Stimulated activated CD4-positive, alpha-beta T cell treated with anti-CD3 and anti-CD28 coated beads, Interleukin-2, amount 100 ng/mL, for 4 hours (primary cell): ENCODE data around the gene TBX5.

Source experiments
- DNase-seq: peaks from one replicate; pipeline ENCODE4 v3.0.0-alpha.2; 2020; ENCODE audit warnings: low read depth

Gene TBX5

DNA sequence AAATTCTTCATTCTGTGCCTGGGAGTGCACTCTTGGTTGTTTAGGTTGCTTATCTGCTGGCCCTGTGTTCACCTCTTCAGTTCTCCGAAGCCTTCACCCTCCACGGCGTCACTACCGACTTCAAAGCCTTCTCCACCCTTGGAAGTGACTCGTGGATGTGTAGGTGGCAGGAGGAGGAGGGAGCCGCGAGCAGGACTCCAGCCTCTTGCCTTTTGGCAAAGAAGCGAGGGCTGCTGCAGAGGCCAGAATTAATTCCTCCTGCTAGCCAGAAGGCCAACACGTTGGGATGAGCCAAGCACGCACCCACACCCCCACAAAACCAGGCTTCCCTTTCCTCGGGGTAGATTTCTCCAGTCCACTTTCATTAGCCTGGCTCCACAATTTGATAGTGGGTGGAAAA is 86.5 kb downstream of the TBX5 start:
- DNase-seq, result no peak

GRCh38 chr12:114318984-114319383 is 87.0 kb downstream of the TBX5 start:
- DNase-seq, result no peak

- DNase-seq, result no peak
Measured at GRCh38 chr12:114316076-114316475, 89.9 kb downstream of the TBX5 start.

DNA sequence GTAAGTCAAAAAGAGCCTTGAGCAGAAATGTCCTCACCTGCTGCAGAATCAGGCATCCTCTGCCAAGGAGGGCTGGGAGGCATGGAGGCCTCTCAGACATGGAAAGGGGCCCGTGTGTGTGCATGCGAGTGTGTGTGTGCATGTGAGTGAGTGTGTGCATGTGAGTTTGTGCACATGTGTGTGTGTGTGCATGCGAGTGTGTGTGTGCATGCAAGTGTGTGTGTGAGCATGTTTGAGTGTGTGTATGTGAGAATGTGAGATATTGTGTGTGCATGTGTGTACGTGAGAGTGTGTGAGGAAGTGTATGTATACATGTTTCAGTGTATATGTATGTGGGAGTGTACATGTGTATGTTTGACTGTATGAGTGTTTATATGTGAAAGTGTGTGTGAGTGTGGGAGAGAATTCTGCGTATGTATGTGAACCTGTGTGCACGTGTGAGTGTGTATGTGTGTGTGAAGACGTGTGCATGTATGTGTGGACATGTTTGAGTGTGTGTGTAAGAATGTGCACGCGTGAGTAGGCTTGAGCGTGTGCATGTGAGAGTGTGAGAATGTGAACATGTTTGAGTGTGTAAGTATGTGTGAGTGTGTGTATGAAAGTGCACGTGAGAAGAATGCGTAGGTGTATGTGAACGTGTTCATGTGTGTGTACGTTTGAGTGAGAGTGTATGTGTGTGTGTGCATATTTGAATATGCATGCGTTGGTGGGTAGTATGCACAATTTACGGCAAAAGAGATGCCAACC is 90.8 kb downstream of the TBX5 start:
- DNase-seq, result no peak

DNA sequence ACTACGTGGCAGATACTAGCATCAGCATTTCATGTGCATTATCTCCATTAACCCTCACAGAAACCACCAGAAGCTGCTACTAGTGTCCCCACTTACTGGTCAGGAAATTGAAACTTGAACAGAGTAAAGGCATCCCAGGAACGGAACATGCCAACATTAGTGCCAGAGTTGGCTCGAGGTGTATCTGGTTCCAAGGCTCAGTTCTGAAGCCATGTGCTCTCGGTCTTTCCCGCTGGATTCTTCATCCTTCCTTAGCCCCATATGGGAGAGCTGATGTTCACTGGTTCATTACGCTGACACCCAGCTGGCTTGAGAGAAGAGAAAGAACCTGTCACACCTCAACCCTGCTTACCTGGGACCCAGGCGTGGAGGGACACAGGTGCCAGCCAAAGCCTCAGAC is 91.5 kb downstream of the TBX5 start:
- DNase-seq, result no peak

- DNase-seq, result no peak
Measured at GRCh38 chr12:114313910-114314309, 92.0 kb downstream of the TBX5 start.

GRCh38 chr12:114311974-114312373 is 94.0 kb downstream of the TBX5 start:
- DNase-seq, result no peak

- no peak for DNase-seq
Measured at GRCh38 chr12:114306646-114307045, 99.3 kb downstream of the TBX5 start.

GRCh38 chr12:114305446-114305845 is 100.5 kb downstream of the TBX5 start:
- no peak for DNase-seq
